ENCODE data around the gene KLHL41.
"Not testable (repeated sequence)": the region's sequence is repeated elsewhere in the genome, so short reads cannot be mapped to it uniquely, and the experiment has no call there.

Gene KLHL41

DNA sequence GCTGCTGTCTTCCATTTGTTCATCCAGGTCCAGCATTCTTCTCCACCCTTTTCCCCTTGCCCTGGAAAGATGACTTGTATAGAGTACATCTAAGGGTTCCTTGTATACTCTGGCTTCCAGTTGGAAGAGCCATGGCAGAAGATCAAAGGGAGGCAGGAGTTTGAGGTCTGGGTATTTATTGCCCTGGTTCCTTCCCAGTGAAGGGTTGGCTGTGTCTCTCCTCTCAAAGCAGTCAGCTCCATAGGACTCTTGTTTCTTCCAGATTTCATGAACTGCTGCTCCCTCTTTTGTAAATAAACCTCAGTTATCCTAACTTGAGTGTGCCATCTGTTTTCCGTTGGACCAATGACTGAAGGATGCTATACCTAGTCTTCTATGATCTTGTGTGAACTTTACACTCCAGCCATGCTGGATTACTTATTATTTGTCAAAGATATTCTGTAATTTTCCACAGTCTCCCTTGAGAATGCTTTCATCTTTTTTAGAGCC, 23.8 kb upstream of the KLHL41 start:
- ATAC-seq (replicated peaks) = no peak

DNA sequence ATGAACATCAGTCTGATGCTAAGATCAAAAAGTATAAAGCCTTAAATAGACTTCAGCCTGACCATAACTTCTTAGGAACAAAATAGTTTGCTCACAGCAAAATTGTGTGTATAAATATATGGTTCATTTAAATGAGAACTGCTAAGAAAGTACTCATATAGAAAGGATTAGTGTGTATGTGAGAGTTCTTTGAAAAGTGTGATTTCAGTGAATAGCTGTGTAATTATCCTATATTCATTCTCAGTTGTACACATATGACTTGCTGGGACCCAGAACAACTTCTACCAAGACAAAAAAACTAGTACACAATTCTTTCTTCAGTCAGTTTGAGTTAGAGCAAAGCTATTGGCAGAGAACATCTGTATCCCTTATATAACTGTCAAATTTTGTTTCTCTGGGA, 23.0 kb upstream of the KLHL41 start:
- peaks cover 9% of the 10 kb centered on the region for H3K36me3 Mint-ChIP-seq (ENCODE audit: insufficient read depth)
- ATAC-seq (replicated peaks) (no peak), DNase-seq (no peak)
- no peaks in the 10 kb centered on the region for H3K27me3 Mint-ChIP-seq
- no peaks in the 10 kb centered on the region for H3K4me1 Mint-ChIP-seq (ENCODE audit: low read depth in 2 of 2)
- H3K27ac Mint-ChIP-seq = no peak overlapping the region
- no peak overlapping the region for H3K4me3 Mint-ChIP-seq
- H3K9me3 Mint-ChIP-seq = no peaks in the 10 kb centered on the region

More for the DNA sequence above, 23.8 kb upstream of the KLHL41 start:
- no peak for DNase-seq
- no peak overlapping the region for H3K4me3 Mint-ChIP-seq
- no peaks in the 10 kb centered on the region for H3K9me3 Mint-ChIP-seq
- no peaks in the 10 kb centered on the region for H3K27me3 Mint-ChIP-seq
- peaks cover 9% of the 10 kb centered on the region for H3K36me3 Mint-ChIP-seq (ENCODE audit: insufficient read depth)
- no peak overlapping the region for H3K27ac Mint-ChIP-seq
- H3K4me1 Mint-ChIP-seq (ENCODE audit: low read depth in 2 of 2) = no peaks in the 10 kb centered on the region

GRCh38 chr2:169490834-169491233, 18.7 kb upstream of the KLHL41 start:
- DNase-seq = no peak
- ATAC-seq (replicated peaks) = no peak
- Mint-ChIP-seq H3K27ac (no peak overlapping the region), H3K4me3 (no peak overlapping the region), H3K27me3 (no peaks in the 10 kb centered on the region), H3K4me1 (ENCODE audit: low read depth in 2 of 2) (no peaks in the 10 kb centered on the region), H3K9me3 (no peaks in the 10 kb centered on the region), H3K36me3 (ENCODE audit: insufficient read depth) (peaks cover 2% of the 10 kb centered on the region)

DNA sequence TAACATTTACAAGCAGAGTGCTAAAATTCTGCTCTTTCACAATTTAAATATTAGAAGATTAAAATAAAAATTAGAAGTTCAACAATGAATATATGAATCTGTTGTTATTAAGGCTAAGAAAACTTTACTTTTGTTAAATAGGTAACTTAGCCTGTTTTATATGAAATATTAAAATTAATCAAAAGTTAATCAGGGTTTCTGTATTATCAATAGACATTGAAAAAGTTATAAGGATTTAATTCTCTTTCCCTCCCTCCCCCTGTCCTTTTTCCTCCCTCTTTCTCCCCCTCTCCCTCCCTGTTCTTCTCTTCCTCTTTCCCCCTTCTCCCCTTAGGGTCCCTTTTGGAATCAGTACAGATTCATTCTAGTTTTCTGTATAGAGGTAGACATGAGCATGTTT, 18.1 kb upstream of the KLHL41 start:
- H3K36me3 Mint-ChIP-seq (ENCODE audit: insufficient read depth) = no peaks in the 10 kb centered on the region
- no peak overlapping the region for H3K4me3 Mint-ChIP-seq
- H3K27ac Mint-ChIP-seq = no peak overlapping the region
- no peaks in the 10 kb centered on the region for H3K9me3 Mint-ChIP-seq
- ATAC-seq (replicated peaks) (no peak), DNase-seq (no peak)
- H3K27me3 Mint-ChIP-seq = no peaks in the 10 kb centered on the region
- H3K4me1 Mint-ChIP-seq (ENCODE audit: low read depth in 2 of 2) = no peaks in the 10 kb centered on the region

DNA sequence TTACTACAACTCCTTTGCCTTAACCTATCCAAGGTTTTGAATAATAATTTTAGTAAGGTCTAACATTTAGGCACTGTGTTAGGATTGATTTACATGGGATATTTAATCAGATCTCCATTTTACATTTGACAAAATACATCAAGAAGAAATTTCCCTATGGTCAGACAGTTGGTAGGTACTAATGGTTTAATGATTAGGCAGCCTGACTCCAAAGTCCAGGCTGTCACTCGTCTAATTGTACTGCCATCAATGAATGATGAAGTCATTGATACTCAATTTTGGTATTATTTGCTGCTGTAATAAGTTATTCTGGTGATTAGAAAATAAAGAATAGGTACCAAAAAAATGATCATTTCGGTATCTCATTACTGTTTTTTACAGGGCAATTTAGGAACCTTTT, 16.1 kb upstream of the KLHL41 start:
- H3K4me3 Mint-ChIP-seq = no peak overlapping the region
- H3K27me3 Mint-ChIP-seq = no peaks in the 10 kb centered on the region
- ATAC-seq (replicated peaks) (no peak), DNase-seq (no peak)
- H3K9me3 Mint-ChIP-seq = no peaks in the 10 kb centered on the region
- no peaks in the 10 kb centered on the region for H3K36me3 Mint-ChIP-seq (ENCODE audit: insufficient read depth)
- H3K4me1 Mint-ChIP-seq (ENCODE audit: low read depth in 2 of 2) = no peaks in the 10 kb centered on the region
- H3K27ac Mint-ChIP-seq = no peak overlapping the region

DNA sequence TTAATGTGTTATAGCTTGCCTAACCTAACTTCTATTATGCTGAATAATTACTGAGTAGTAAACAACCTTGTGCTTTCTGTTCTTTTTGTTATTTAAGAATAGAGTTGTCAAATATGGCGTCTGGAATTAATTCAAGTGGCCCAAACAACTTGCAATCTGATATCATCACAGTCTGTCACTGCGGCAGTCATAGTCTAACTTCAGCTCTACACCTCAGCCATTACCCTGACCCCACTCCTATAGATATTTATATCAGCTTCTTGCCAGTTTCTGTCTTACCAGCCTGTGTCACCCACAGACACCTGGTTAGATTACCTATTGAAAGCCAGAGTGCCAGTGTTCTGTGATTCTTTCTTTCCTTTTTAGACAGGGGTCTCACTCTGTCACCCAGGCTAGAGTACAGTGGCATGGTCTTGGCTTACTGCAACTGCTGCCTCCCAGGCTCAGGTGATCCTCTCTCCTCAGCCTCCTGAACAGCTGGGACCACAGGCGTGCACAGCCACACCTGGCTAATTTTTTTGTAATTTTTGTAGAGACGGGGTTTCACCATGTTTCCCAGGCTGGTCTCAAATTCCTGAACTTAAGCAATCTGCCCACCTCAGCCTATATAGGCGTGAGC, 14.1 kb upstream of the KLHL41 start:
- ATAC-seq (replicated peaks) (no peak), DNase-seq (no peak)
- Mint-ChIP-seq H3K4me1 (ENCODE audit: low read depth in 2 of 2) (no peaks in the 10 kb centered on the region), H3K4me3 (no peak overlapping the region), H3K27ac (no peak overlapping the region), H3K27me3 (no peaks in the 10 kb centered on the region), H3K36me3 (ENCODE audit: insufficient read depth) (no peaks in the 10 kb centered on the region), H3K9me3 (no peaks in the 10 kb centered on the region)

DNA sequence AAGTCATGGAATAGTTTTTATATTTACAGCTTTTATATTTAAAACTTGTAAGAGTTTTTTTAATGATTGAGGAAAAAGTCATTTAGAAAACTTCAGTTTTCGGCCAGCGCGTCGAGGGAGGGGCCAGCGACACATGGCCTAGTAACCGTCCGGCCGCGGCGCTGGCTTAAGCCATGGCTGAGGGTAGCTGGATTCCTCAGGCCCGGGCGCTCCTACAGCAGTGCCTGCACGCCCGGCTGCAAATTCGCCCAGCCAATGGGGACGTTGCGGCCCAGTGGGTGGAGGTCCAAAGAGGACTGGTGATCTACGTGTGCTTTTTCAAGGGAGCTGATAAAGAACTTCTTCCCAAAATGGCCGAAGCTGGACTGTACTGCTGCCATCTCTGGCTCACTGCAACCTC, 4.9 kb upstream of the KLHL41 start:
- no peaks in the 10 kb centered on the region for H3K27me3 Mint-ChIP-seq
- no peaks in the 10 kb centered on the region for H3K4me1 Mint-ChIP-seq (ENCODE audit: low read depth in 2 of 2)
- H3K9me3 Mint-ChIP-seq = no peaks in the 10 kb centered on the region
- no peak overlapping the region for H3K4me3 Mint-ChIP-seq
- ATAC-seq (replicated peaks) (no peak), DNase-seq (no peak)
- H3K27ac Mint-ChIP-seq = no peak overlapping the region
- no peaks in the 10 kb centered on the region for H3K36me3 Mint-ChIP-seq (ENCODE audit: insufficient read depth)

DNA sequence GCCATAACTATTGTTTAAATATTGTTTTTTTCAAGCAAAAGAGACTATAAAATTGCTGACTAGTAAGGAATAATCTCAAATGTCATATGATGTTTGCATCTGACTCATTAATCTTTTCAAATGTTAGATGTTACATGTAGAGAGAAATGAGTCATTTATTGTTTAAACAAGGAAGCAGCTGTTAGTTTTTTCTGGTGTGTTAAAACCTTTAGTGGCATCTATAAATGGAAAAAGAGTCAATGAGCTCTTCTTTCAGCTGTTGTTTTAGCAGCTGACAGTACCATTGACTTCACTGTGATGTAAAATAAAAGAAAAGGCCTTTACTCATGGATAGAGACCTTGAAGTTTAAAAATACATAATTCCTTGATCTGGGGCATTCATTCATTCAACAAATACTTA, 1.8 kb upstream of the KLHL41 start:
- no peak overlapping the region for H3K27ac Mint-ChIP-seq
- no peaks in the 10 kb centered on the region for H3K9me3 Mint-ChIP-seq
- H3K27me3 Mint-ChIP-seq = no peaks in the 10 kb centered on the region
- no peak overlapping the region for H3K4me3 Mint-ChIP-seq
- ATAC-seq (replicated peaks) (no peak), DNase-seq (no peak)
- H3K36me3 Mint-ChIP-seq (ENCODE audit: insufficient read depth) = no peaks in the 10 kb centered on the region
- H3K4me1 Mint-ChIP-seq (ENCODE audit: low read depth in 2 of 2) = no peaks in the 10 kb centered on the region

DNA sequence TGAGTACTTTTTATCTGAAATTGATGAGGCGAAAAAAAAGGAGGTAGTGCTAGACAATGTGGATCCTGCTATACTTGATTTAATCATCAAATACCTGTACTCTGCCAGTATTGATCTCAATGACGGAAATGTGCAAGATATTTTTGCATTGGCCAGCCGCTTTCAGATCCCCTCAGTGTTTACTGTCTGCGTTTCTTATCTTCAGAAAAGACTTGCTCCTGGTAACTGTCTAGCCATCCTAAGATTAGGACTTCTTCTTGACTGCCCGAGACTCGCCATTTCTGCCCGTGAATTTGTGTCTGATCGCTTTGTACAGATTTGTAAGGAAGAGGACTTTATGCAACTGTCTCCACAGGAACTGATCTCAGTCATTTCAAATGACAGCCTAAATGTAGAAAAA, 453 bp downstream of the KLHL41 start:
- no peaks in the 10 kb centered on the region for H3K9me3 Mint-ChIP-seq
- DNase-seq (no peak), ATAC-seq (replicated peaks) (no peak)
- H3K27me3 Mint-ChIP-seq = no peaks in the 10 kb centered on the region
- H3K4me1 Mint-ChIP-seq (ENCODE audit: low read depth in 2 of 2) = no peaks in the 10 kb centered on the region
- H3K27ac Mint-ChIP-seq = no peak overlapping the region
- no peak overlapping the region for H3K4me3 Mint-ChIP-seq
- H3K36me3 Mint-ChIP-seq (ENCODE audit: insufficient read depth) = no peaks in the 10 kb centered on the region

GRCh38 chr2:169510496-169510895, 994 bp downstream of the KLHL41 start:
- DNase-seq (no peak), ATAC-seq (replicated peaks) (no peak)
- Mint-ChIP-seq H3K27me3 (no peaks in the 10 kb centered on the region), H3K4me1 (ENCODE audit: low read depth in 2 of 2) (no peaks in the 10 kb centered on the region), H3K4me3 (no peak overlapping the region), H3K36me3 (ENCODE audit: insufficient read depth) (no peaks in the 10 kb centered on the region), H3K27ac (no peak overlapping the region), H3K9me3 (no peaks in the 10 kb centered on the region)

DNA sequence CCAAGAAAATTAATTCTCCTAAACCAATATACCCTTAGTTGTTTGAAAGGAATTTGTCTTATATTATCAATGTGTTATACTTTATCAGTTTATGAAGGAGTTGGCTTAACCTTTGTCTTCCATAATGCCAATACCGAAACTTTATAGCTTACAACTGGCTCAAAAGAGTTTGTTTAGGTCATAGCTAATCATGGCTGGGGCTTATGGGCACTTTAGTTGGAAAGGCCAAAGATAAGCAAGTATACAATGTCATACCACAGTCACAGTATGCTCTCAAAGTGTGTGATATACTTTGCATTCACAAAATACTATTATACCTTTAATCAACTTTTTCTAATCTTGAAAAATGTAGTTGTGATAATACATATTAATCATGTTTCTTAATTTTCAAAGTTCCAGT, 2.3 kb downstream of the KLHL41 start:
- H3K36me3 Mint-ChIP-seq (ENCODE audit: insufficient read depth) = no peaks in the 10 kb centered on the region
- H3K27ac Mint-ChIP-seq = no peak overlapping the region
- ATAC-seq (replicated peaks) (no peak), DNase-seq (no peak)
- no peaks in the 10 kb centered on the region for H3K27me3 Mint-ChIP-seq
- no peak overlapping the region for H3K4me3 Mint-ChIP-seq
- H3K9me3 Mint-ChIP-seq = no peaks in the 10 kb centered on the region
- H3K4me1 Mint-ChIP-seq (ENCODE audit: low read depth in 2 of 2) = no peaks in the 10 kb centered on the region

GRCh38 chr2:169512525-169512924, 3.0 kb downstream of the KLHL41 start:
- H3K27me3 Mint-ChIP-seq = no peaks in the 10 kb centered on the region
- no peaks in the 10 kb centered on the region for H3K9me3 Mint-ChIP-seq
- no peaks in the 10 kb centered on the region for H3K4me1 Mint-ChIP-seq (ENCODE audit: low read depth in 2 of 2)
- DNase-seq (no peak), ATAC-seq (replicated peaks) (no peak)
- no peaks in the 10 kb centered on the region for H3K36me3 Mint-ChIP-seq (ENCODE audit: insufficient read depth)
- no peak overlapping the region for H3K4me3 Mint-ChIP-seq
- H3K27ac Mint-ChIP-seq = no peak overlapping the region

DNA sequence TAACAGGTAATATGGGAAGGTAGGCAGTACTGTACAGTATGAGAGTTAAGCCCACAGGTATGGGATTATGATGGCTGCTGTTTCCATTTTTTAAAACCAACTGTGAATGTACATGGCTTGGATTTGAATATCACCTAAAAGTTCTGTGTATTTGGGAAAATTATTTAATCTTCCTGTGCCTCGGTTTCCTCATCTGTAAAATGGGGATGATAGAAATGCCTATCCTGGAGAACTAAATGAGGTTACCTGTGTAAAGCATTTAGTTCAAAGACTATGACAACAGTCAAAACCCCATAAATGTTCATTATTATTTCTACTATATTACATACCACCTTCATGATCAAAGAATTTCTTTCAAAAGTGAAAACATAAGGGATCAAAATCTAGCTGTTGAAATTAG, 3.6 kb downstream of the KLHL41 start:
- Mint-ChIP-seq H3K4me1 (ENCODE audit: low read depth in 2 of 2) (no peaks in the 10 kb centered on the region), H3K27ac (no peak overlapping the region), H3K36me3 (ENCODE audit: insufficient read depth) (no peaks in the 10 kb centered on the region), H3K9me3 (no peaks in the 10 kb centered on the region), H3K4me3 (no peak overlapping the region), H3K27me3 (no peaks in the 10 kb centered on the region)
- no peak for ATAC-seq (replicated peaks)
- no peak for DNase-seq

DNA sequence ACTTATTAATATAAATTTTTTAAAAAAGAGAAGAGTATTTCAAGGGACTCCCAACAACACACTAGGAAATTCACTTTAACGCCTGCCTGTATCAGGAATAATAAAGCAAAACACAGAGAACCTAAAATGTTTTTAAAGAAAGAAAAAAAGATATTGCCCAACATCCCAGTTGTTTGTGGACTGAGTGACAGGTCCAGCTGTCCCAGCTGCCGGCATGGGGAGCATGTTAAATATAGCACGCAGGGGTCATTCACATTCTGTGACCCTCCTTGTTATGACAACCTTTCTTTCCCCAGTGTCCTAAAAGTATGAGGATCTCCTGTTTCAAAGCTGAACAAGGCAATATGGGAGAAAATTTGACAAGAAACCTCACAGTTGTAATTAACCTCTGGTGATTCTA, 4.4 kb downstream of the KLHL41 start:
- H3K36me3 Mint-ChIP-seq (ENCODE audit: insufficient read depth) = no peaks in the 10 kb centered on the region
- H3K4me1 Mint-ChIP-seq (ENCODE audit: low read depth in 2 of 2) = no peaks in the 10 kb centered on the region
- ATAC-seq (replicated peaks) (no peak), DNase-seq (no peak)
- H3K4me3 Mint-ChIP-seq = no peak overlapping the region
- H3K27me3 Mint-ChIP-seq = no peaks in the 10 kb centered on the region
- no peaks in the 10 kb centered on the region for H3K9me3 Mint-ChIP-seq
- no peak overlapping the region for H3K27ac Mint-ChIP-seq

GRCh38 chr2:169514758-169515157, 5.3 kb downstream of the KLHL41 start:
- not testable (repeated sequence) for H3K4me1 Mint-ChIP-seq (ENCODE audit: low read depth in 2 of 2); H3K27me3 Mint-ChIP-seq; H3K27ac Mint-ChIP-seq; H3K36me3 Mint-ChIP-seq (ENCODE audit: insufficient read depth); ATAC-seq (replicated peaks); DNase-seq; H3K4me3 Mint-ChIP-seq; H3K9me3 Mint-ChIP-seq
